ENCODE measurements around the gene C19orf67.

- no peak for TF ChIP-seq CTCF (IDR thresholded peaks at IDR 0.05)
- no peak for TF ChIP-seq EZH2 (IDR thresholded peaks at IDR 0.05; ENCODE audit: borderline replicate concordance, insufficient read depth, low read depth, low read length, poor library complexity, severe bottlenecking)
These were observed 33.6 kb upstream of the C19orf67 start for GRCh38 chr19:14119146-14119545.

All from B cell (primary cell).